ENCODE measurements around the gene LIN37. TPM values are rescaled to one million over a fixed set of nuclear protein-coding genes. Genes with fewer than 3 reads are reported as not detected.
A peak's percentile ranks its signal among the peaks of the same experiment; 100 is the strongest.

Gene LIN37
- total RNA-seq, 1 donor from 2014 or later: 14.3 TPM

DNA sequence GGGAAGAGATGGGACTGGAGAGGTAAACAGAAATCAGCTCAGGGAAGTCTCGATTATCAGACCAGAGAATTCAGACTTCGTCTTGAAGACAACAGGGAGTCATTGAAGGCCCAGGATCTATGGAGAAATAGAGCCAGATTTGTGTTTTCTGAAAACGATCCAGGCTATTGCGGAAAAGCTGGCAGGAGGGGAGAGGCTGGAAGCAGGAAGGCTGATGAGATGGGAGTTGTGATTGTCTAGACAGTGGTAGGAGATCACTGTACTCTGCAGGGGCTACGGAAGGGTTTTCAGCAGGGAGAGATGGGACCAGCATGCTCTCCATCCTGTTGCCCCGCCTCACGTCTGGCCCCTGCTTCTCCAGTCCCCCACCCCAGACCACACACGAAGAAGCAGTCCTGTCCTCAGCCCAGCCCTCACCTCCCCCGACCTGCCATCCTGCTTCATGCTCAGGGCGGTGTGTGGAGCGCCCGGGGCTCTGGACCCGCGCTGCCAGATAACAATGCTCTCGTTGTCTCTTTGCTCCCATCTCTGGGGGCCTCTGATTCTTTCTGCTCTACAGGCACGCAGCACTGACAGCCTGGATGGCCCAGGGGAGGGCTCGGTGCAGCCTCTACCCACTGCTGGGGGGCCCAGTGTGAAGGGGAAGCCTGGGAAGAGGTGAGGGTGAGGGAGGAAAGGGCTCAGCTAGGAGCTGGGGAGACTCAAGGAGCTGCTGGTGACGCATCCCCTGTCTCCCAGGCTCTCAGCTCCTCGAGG is 28.9 kb downstream of the LIN37 start:
- ChIA-PET POLR2A (interaction anchor here (1.1 to 1.7 kb wide), 2 partner anchors 33 to 40 kb away, joined by 3 to 7 read pairs; no protein-coding TSS in a partner anchor), CTCF (no interaction called here)
- DNase-seq (no peak), ATAC-seq (ENCODE audit: low read depth) (no peak)
- TF ChIP-seq, protein P1, sequence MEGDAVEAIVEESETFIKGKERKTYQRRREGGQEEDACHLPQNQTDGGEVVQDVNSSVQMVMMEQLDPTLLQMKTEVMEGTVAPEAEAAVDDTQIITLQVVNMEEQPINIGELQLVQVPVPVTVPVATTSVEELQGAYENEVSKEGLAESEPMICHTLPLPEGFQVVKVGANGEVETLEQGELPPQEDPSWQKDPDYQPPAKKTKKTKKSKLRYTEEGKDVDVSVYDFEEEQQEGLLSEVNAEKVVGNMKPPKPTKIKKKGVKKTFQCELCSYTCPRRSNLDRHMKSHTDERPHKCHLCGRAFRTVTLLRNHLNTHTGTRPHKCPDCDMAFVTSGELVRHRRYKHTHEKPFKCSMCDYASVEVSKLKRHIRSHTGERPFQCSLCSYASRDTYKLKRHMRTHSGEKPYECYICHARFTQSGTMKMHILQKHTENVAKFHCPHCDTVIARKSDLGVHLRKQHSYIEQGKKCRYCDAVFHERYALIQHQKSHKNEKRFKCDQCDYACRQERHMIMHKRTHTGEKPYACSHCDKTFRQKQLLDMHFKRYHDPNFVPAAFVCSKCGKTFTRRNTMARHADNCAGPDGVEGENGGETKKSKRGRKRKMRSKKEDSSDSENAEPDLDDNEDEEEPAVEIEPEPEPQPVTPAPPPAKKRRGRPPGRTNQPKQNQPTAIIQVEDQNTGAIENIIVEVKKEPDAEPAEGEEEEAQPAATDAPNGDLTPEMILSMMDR (IDR thresholded peaks at IDR 0.05): no peak
- intact Hi-C loops (cut with micrococcal nuclease): loop anchor here (5.0 kb wide), 2 partner anchors 85 to 90 kb away; partner anchors contain the start of gene APLP1
- peak overlapping the region; percentile 47 for H3K4me3 Mint-ChIP-seq
- peaks cover 9% of the 10 kb centered on the region for H3K4me1 Mint-ChIP-seq
- H3K9me3 Mint-ChIP-seq: no peaks in the 10 kb centered on the region
- H3K36me3 Mint-ChIP-seq (ENCODE audit: low read depth): peaks cover 6% of the 10 kb centered on the region
- no peaks in the 10 kb centered on the region for H3K27me3 Mint-ChIP-seq
- no peak overlapping the region for H3K27ac Mint-ChIP-seq

DNA sequence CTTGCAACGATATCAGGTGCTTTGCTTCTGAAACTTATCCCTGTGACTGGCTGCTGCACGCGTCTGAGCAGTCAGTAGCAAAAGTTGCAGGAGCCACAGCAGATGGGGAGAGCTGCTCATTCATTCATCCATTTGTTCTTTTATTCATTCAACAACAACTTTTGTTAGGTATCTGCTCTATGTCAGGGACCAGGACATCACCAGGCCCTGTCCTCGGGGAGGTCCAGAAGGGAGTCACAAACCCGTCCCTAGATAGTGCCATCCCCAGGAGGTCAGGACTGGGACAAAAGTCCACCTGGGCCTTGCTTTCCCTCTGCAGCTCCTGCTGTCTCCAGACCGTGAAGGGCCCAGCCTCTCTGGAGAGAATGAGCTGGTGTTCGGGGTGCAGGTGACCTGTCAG is 29.6 kb downstream of the LIN37 start:
- Mint-ChIP-seq H3K4me3 (no peak overlapping the region), H3K4me1 (peaks cover 9% of the 10 kb centered on the region), H3K36me3 (ENCODE audit: low read depth) (peaks cover 7% of the 10 kb centered on the region), H3K27me3 (no peaks in the 10 kb centered on the region), H3K9me3 (no peaks in the 10 kb centered on the region), H3K27ac (no peak overlapping the region)
- ChIA-PET CTCF (no interaction called here), POLR2A (no interaction called here)
- ATAC-seq (ENCODE audit: low read depth): no peak
- intact Hi-C loops (cut with micrococcal nuclease): loop anchor here (5.0 kb wide), 2 partner anchors 86 to 89 kb away; partner anchors contain the start of gene APLP1
- TF ChIP-seq, protein P1 (IDR thresholded peaks at IDR 0.05): no peak
- no peak for DNase-seq

DNA sequence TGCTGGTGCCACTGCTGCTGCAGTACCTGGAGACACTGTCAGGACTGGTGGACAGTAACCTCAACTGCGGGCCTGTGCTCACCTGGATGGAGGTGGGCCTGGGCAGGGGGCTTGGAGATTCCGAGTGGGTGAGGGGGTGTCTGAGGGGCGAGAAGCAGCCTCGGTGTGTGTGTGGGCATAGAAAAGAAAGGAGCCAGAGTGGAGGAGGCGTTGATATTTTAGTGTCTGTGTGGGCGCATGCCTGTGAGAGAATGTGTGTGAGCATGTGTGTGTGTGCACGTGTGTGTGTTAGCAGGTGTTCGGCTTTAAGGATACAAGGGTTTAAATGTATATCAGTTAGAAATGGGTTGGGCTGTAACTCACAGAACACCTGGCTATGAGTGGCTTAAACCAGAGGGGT is 30.7 kb downstream of the LIN37 start:
- no peak for DNase-seq
- Mint-ChIP-seq H3K27me3 (no peaks in the 10 kb centered on the region), H3K4me1 (peaks cover 9% of the 10 kb centered on the region), H3K4me3 (no peak overlapping the region), H3K36me3 (ENCODE audit: low read depth) (peaks cover 7% of the 10 kb centered on the region), H3K9me3 (no peaks in the 10 kb centered on the region), H3K27ac (no peak overlapping the region)
- intact Hi-C loops (cut with micrococcal nuclease): loop anchor here (5.0 kb wide), 2 partner anchors 87 to 88 kb away; partner anchors contain the start of gene APLP1
- ChIA-PET CTCF (no interaction called here), POLR2A (no interaction called here)
- ATAC-seq (ENCODE audit: low read depth): no peak
- TF ChIP-seq, protein P1 (IDR thresholded peaks at IDR 0.05): no peak

DNA sequence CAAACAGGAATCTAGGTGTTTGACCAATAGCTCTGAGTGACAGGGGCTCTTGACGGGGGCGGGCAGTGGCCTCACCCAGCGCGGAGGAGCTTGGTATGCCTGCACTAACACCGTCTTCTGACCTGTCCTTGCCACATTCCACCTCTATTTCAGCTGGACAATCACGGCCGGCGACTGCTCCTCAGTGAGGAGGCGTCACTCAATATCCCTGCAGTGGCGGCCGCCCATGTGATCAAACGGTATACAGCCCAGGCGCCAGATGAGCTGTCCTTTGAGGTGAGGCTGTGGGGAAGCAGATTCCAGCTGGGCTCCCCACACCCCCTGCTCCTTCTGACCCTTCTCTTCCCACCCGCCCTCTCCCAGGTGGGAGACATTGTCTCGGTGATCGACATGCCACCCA is 31.7 kb downstream of the LIN37 start:
- no peaks in the 10 kb centered on the region for H3K9me3 Mint-ChIP-seq
- ATAC-seq (ENCODE audit: low read depth) (no peak), DNase-seq (no peak)
- CTCF ChIA-PET: no interaction called here
- TF ChIP-seq, protein P1 (IDR thresholded peaks at IDR 0.05): no peak
- no peaks in the 10 kb centered on the region for H3K27me3 Mint-ChIP-seq
- POLR2A ChIA-PET: no interaction called here
- H3K4me1 Mint-ChIP-seq: peaks cover 5% of the 10 kb centered on the region
- intact Hi-C loops (cut with micrococcal nuclease): no loop called here
- no peak overlapping the region for H3K4me3 Mint-ChIP-seq
- H3K27ac Mint-ChIP-seq: no peak overlapping the region
- H3K36me3 Mint-ChIP-seq (ENCODE audit: low read depth): peaks cover 7% of the 10 kb centered on the region

DNA sequence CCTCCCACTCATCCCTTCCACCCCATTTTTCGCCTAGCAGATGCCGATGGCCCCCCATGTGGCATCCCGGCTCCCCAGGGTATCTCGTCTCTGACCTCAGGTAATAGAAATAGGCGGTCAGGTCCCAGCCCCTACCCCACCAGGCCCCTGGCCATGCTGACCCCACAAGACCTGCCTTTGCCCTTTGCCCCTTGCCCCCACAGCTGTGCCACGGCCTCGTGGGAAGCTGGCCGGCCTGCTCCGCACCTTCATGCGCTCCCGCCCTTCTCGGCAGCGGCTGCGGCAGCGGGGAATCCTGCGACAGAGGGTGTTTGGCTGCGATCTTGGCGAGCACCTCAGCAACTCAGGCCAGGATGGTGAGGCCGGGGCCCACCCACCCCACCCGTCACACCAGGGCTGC is 32.3 kb downstream of the LIN37 start:
- no peak for ATAC-seq (ENCODE audit: low read depth)
- H3K27me3 Mint-ChIP-seq: no peaks in the 10 kb centered on the region
- CTCF ChIA-PET: no interaction called here
- no peak overlapping the region for H3K27ac Mint-ChIP-seq
- intact Hi-C loops (cut with micrococcal nuclease): no loop called here
- POLR2A ChIA-PET: no interaction called here
- H3K36me3 Mint-ChIP-seq (ENCODE audit: low read depth): peaks cover 7% of the 10 kb centered on the region
- peaks cover 4% of the 10 kb centered on the region for H3K4me1 Mint-ChIP-seq
- no peak overlapping the region for H3K4me3 Mint-ChIP-seq
- TF ChIP-seq, protein P1 (IDR thresholded peaks at IDR 0.05): no peak
- H3K9me3 Mint-ChIP-seq: no peaks in the 10 kb centered on the region
- DNase-seq: no peak
